Esophagus squamous epithelium (tissue), 5 donors: ENCODE data around the gene VSTM2A. TPM values are rescaled to one million over a fixed set of nuclear protein-coding genes. Genes with fewer than 3 reads are reported as not detected.
A peak's percentile ranks its signal among the peaks of the same experiment; 100 is the strongest.

Experiments
- DNase-seq: peaks from one replicate; lab custom pipeline; 2025; lab: John Stamatoyannopoulos, UW
- H3K27ac ChIP-seq, 4 donors: fragments of 200-600 bp; sonication (generic); one replicate each; pipeline ENCODE4 v1.5.1; 2016 to 2019; ENCODE audit warnings: mild to moderate bottlenecking in 1 of 4
- H3K27me3 ChIP-seq, 4 donors: fragments of 200-600 bp; sonication (generic); 1 replicate in 3 of 4; 2 replicates in 1 of 4; pipeline versions ENCODE4 v1.5.1 to v1.6.0; 2017 to 2021; ENCODE audit warnings: antibody characterized with exemption in 1 of 4
- H3K36me3 ChIP-seq, 3 donors: fragments of 200-600 bp; sonication (generic); one replicate each; pipeline ENCODE4 v1.5.1; 2016 to 2019
- H3K4me1 ChIP-seq, 3 donors: fragments of 200-600 bp; sonication (generic); one replicate each; pipeline ENCODE4 v1.5.1; 2017 to 2019
- H3K4me3 ChIP-seq, 4 donors: fragments of 200-600 bp; sonication (generic); 1 replicate in 3 of 4; 2 replicates in 1 of 4; pipeline ENCODE4 v1.5.1; 2016 to 2019; ENCODE audit warnings: mild to moderate bottlenecking in 2 of 4, moderate library complexity in 1 of 4
- H3K9me3 ChIP-seq, 3 donors: fragments of 200-600 bp; sonication (generic); one replicate each; pipeline ENCODE4 v1.5.1; 2016 to 2019
- POLR2A ChIP-seq, 4 donors: fragments of 450-650 bp; IDR thresholded peaks; one replicate each; pipeline ENCODE4 v1.6.1; 2017; ENCODE audit warnings: antibody characterized with exemption in 4 of 4, mild to moderate bottlenecking in 4 of 4, moderate library complexity in 3 of 4
- WGBS, 2 donors: methylation state at CpG; one replicate each; pipeline ENCODE4 v1.1.5; 2018; 5-methylcytosine and 5-hydroxymethylcytosine counted together
- intact Hi-C: fragments of 100-400 bp; cut with DNase I; formaldehyde crosslinking; loops from one replicate; pipeline ENCODE4 v1.15.0; 2022
- total RNA-seq, 4 donors: library from RNA; depleted of rRNA; stranded (reverse); fragments of >200 nt; gene quantifications; one replicate each; pipeline ENCODE4 v1.1.0, GENCODE V29; 2016
- TF ChIP-seq, protein P1 (sequence below), 6 experiments: fragments of 450-650 bp in 4 of 6; fragments of 200-600 bp in 2 of 6; sonication (generic) in 2 of 6; IDR thresholded peaks; one replicate each; pipeline ENCODE4 v1.5.1; 2016 to 2019; ENCODE audit warnings: antibody characterized with exemption in 6 of 6, mild to moderate bottlenecking in 4 of 6, moderate library complexity in 4 of 6
- donor health status: DM: yes; HTN: yes; CAD: no.

Gene VSTM2A
- total RNA-seq, 4 donors from 2014 or later = not detected

DNA sequence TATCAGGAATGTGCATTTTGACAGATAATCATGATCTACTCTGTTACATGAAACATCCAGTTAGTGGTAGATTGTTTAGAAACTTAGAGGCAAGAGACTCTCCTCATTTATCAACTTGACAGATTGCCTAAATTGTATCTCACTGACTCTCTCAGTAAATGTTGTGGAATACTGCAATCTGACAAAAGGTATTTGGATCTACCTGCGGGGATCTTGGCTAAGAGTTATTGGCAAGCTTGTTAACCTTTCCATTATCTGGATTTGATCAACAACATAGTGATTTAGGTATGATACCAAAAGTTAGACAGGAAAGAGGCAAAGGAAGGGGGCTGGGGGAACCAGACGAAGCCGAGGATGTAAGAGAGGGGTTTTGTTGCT is 2.0 kb downstream of the VSTM2A start:
- no peak for DNase-seq
- H3K4me1 ChIP-seq = peaks cover 0 to 29% (median 2%) of the 10 kb centered on the region in 3 donors
- H3K27ac ChIP-seq = no peak overlapping the region
- no peak for TF ChIP-seq POLR2A (IDR thresholded peaks at IDR 0.05)
- TF ChIP-seq, protein P1, sequence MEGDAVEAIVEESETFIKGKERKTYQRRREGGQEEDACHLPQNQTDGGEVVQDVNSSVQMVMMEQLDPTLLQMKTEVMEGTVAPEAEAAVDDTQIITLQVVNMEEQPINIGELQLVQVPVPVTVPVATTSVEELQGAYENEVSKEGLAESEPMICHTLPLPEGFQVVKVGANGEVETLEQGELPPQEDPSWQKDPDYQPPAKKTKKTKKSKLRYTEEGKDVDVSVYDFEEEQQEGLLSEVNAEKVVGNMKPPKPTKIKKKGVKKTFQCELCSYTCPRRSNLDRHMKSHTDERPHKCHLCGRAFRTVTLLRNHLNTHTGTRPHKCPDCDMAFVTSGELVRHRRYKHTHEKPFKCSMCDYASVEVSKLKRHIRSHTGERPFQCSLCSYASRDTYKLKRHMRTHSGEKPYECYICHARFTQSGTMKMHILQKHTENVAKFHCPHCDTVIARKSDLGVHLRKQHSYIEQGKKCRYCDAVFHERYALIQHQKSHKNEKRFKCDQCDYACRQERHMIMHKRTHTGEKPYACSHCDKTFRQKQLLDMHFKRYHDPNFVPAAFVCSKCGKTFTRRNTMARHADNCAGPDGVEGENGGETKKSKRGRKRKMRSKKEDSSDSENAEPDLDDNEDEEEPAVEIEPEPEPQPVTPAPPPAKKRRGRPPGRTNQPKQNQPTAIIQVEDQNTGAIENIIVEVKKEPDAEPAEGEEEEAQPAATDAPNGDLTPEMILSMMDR (IDR thresholded peaks at IDR 0.05) = no peak
- H3K9me3 ChIP-seq = no peaks in the 10 kb centered on the region
- H3K36me3 ChIP-seq = no peaks in the 10 kb centered on the region
- H3K27me3 ChIP-seq = peaks cover 5 to 94% (median 25%) of the 10 kb centered on the region in 4 donors
- H3K4me3 ChIP-seq = no peak overlapping the region
- 0 to 7% methylated on average over 3 of the region's 3 CpGs for WGBS, 2 donors
- intact Hi-C loops = no loop called here

DNA sequence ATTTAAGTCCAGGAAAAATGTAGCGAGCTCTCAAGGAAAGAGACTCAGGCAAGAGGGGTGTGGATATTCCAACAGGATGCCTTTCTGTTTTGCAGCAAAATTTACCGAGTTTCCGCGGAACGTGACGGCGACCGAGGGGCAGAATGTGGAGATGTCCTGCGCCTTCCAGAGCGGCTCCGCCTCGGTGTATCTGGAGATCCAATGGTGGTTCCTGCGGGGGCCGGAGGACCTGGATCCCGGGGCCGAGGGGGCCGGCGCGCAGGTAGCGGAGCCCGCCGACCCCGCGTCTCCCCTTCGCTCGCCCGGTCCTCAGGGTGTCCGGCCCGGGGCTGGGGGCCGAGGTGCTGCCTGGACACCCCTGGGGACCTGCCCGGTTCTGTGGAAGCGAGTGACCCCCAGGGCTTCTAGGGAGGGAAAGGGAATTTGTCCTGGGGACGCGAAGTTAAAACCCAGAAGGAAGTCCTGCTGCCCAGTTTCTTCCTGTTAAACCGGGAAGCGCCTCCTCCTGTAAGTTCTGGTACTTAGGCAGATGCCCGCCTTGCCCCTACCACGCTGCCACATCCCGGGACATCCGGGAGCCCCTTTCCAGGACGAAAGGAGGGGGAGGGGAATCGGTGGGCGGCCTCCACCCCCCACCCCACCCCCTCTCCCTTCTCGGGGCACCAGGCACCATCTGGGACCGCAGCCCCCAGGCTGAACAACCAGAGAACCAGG is 2.5 kb downstream of the VSTM2A start:
- 2 to 8% methylated on average over 6 to 13 of the region's 45 CpGs for WGBS, 2 donors
- Histone ChIP-seq H3K27me3 (peaks cover 5 to 90% (median 25%) of the 10 kb centered on the region in 4 donors), H3K4me1 (peaks cover 0 to 29% (median 2%) of the 10 kb centered on the region in 3 donors), H3K9me3 (no peaks in the 10 kb centered on the region), H3K27ac (no peak overlapping the region), H3K4me3 (no peak overlapping the region), H3K36me3 (no peaks in the 10 kb centered on the region)
- no peak for DNase-seq
- TF ChIP-seq, protein P1 (IDR thresholded peaks at IDR 0.05) = no peak
- no peak for TF ChIP-seq POLR2A (IDR thresholded peaks at IDR 0.05)
- intact Hi-C loops = no loop called here

DNA sequence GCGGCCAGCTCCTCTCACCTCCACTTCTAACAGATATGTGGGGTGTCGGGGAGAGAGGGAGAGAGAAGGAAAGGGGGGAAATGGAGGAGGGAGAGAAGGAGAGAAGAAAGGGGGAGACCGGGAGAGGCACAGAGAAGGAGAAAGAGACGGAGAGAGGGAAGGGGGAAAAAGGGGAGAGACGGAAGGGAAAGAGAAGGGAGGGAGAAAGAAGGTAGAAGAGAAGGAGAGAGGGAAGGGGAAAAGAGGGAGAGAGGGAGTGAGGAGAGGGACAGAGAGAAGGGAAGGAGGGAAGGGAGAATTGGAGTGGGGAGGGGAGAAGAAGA is 3.0 kb downstream of the VSTM2A start:
- TF ChIP-seq POLR2A (IDR thresholded peaks at IDR 0.05) = no peak
- TF ChIP-seq, protein P1 (IDR thresholded peaks at IDR 0.05) = no peak
- DNase-seq = no peak
- no peak overlapping the region for H3K4me3 ChIP-seq
- no peak overlapping the region for H3K27ac ChIP-seq
- intact Hi-C loops = no loop called here
- H3K36me3 ChIP-seq = no peaks in the 10 kb centered on the region
- H3K4me1 ChIP-seq = peaks cover 0 to 29% (median 2%) of the 10 kb centered on the region in 3 donors
- WGBS, 2 donors = 2 to 22% methylated on average over 3 to 5 of the region's 5 CpGs
- H3K27me3 ChIP-seq = peaks cover 5 to 85% (median 25%) of the 10 kb centered on the region in 4 donors
- no peaks in the 10 kb centered on the region for H3K9me3 ChIP-seq

DNA sequence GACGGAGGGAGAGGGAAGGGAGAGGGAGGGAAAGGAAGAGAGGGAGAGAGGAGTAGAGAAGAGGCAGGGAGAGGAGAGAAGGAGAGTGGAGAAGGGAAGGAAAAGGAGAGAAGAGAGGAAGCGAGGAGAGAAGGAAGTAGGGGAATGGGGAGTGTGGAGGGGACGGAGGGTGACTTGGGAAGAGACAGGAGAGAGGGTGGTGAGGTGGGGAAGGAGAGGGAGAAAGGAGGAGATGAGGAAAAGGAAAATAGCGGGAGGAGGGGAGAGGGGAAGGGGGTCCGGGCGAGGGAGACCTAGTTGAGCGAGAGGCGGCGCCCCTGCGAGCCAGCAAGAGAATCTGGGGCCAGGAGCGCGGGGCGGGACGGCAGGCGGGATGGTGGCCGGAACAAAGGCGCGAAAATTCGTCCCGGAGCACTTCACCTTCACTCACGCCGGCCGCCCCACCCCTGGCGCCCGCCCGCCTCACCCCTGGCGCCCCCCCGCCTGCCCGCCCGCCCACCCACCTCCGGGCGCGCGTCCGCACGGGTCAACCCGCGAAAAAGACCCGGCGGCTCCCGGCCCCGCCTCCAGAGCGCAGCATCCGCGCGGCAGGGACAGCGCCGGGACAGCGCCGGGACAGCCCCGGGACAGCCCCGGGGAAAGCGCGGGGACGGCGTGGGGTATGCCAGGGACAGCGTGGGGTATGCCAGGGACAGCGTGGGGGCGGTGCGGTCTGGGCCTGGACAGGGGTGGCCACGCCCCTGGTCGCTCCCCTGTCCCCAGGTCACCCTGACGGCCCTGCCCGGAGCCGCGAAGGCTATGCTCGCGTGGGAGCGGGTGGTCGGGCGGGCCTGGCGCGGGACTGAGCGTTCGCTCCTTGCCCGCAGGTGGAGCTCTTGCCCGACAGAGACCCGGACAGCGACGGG is 4.2 kb downstream of the VSTM2A start:
- peak overlapping the region in 2 of 4 donors; percentile 8 to 49 for H3K4me3 ChIP-seq

More for the DNA sequence above, 4.2 kb downstream of the VSTM2A start:
- Histone ChIP-seq H3K36me3 (no peaks in the 10 kb centered on the region), H3K27ac (no peak overlapping the region), H3K9me3 (no peaks in the 10 kb centered on the region), H3K27me3 (peaks cover 5 to 74% (median 25%) of the 10 kb centered on the region in 4 donors), H3K4me1 (peaks cover 0 to 29% (median 2%) of the 10 kb centered on the region in 3 donors)
- WGBS, 2 donors = 8 to 12% methylated on average over 21 to 22 of the region's 80 CpGs
- no peak for TF ChIP-seq POLR2A (IDR thresholded peaks at IDR 0.05)
- TF ChIP-seq, protein P1 (IDR thresholded peaks at IDR 0.05) = peak in 1 of 6 experiments; percentile 12
- DNase-seq = no peak
- intact Hi-C loops = no loop called here
